Cardiac muscle cell (in vitro differentiated cells and primary cell): ENCODE data around the gene CACNG4. TPM values are rescaled to one million over a fixed set of nuclear protein-coding genes. Genes with fewer than 3 reads are reported as not detected.

Source experiments
- DNase-seq, 2 donors: peaks; one replicate each; pipeline versions ENCODE4 v3.0.0 to v3.0.0-alpha.2; 2010 to 2017; ENCODE audit warnings: low read depth in 1 of 2, low spot score in 1 of 2
- H3K27ac ChIP-seq: fragments of 200-600 bp; sonication (generic); 2 replicates; pipeline ENCODE4 v1.5.1; 2016
- H3K27me3 ChIP-seq: fragments of 200-600 bp; sonication (generic); 2 replicates; pipeline ENCODE4 v1.6.0; 2016; ENCODE audit warnings: control low read depth
- H3K36me3 ChIP-seq: fragments of 200-600 bp; sonication (generic); 2 replicates; pipeline ENCODE4 v1.5.1; 2016; ENCODE audit warnings: control low read depth
- H3K4me1 ChIP-seq: fragments of 200-600 bp; sonication (generic); 2 replicates; pipeline ENCODE4 v1.8.1; 2017; ENCODE audit warnings: low read depth, mild to moderate bottlenecking, mixed run types
- H3K4me3 ChIP-seq: fragments of 200-600 bp; sonication (generic); 2 replicates; pipeline ENCODE4 v1.5.1; 2016; ENCODE audit warnings: mild to moderate bottlenecking
- H3K9me3 ChIP-seq: fragments of 200-600 bp; sonication (generic); 2 replicates; pipeline ENCODE4 v1.5.1; 2017; ENCODE audit warnings: low read depth, mild to moderate bottlenecking, control low read depth
- CTCF ChIP-seq: IDR thresholded peaks from 2 replicates; pipeline ENCODE4 v1.5.1; 2012; ENCODE audit warnings: low read depth, mild to moderate bottlenecking, low read length
- polyA plus RNA-seq: library from polyadenylated mRNA; unstranded; fragments of >200 nt; fragmentation: Nextera tagmentation; extraction: Ambion mirVana; gene quantifications from 2 replicates; pipeline ENCODE4 v1.2.1, GENCODE V29; 2016
- total RNA-seq: library from RNA; depleted of rRNA; stranded (reverse); fragments of >200 nt; gene quantifications from 2 replicates; pipeline ENCODE4 v1.2.3, GENCODE V29; 2016

Gene CACNG4
- total and polyA plus RNA-seq, 2 experiments from 2014 or later: 1.2 TPM

DNA sequence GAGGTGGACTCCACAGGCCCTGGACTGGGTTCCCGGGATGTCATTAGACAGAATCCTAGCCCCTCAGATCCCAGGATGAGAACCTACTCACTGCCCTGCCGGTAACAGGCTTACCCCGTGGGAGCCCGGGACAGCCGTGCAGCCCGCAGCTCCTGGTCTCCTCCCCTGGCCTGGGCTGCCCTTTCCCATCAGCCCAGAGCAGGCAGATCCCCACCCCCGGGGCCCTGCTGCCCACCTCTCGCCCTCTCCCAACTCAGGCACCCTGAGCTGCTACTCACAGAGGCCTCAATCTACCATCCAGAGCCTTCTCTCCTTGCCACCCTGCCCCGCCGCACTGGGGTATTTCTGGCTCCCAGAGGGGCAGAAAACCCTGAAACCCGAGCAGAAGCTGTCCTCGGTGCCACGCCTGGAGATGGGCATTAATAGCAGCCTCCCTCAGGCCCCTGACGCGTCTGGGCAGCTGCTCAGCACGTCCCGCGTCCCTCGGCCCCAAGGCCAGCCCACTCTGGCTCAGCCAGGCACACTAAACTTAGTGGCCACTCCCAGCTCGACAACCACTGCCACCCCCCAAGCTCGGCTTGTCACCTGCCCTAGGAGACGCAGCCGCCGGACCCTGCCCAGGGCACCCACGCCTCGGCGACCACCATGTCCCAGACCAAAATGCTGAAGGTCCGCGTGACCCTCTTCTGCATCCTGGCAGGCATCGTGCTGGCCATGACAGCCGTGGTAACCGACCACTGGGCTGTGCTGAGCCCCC, 79.7 kb downstream of the CACNG4 start, which contains the start of gene CACNG1:
CACNG1 (plus strand) TSS at position 539 of the 757 bp plus-strand sequence; CDS start at position 646, 107 bp downstream.
- TF ChIP-seq CTCF: no peak
- H3K4me3 ChIP-seq: no peak within 1 kb of the TSS
- no peak within 1 kb of the TSS for H3K27ac ChIP-seq
- H3K27me3 ChIP-seq: no peaks in the 10 kb centered on the region
- DNase-seq: no peak
- no peaks in the 10 kb centered on the region for H3K4me1 ChIP-seq
- no peaks in the 10 kb centered on the region for H3K36me3 ChIP-seq
- H3K9me3 ChIP-seq: no peaks in the 10 kb centered on the region

DNA sequence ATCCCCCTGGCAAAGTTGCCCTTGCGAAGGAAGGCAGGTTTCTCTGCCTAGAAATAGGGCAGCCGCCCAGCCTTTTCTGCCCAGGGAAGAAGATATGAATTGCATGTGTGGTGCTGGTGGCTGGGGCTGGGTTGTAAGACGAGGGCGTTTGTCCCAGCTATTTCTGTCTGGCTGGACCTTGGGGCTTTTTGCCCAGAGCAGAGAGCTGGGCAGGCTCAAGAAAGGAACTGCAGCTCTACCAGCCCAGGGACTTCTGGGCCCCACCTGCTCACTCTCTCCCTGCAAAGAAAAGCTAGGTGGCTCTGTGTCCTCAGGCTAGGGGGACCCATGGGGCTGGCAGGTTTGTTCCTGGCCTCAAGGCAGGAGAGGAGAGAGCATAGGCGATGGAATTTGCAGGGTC, 80.4 kb downstream of the CACNG4 start:
- Histone ChIP-seq H3K4me3 (no peak overlapping the region), H3K27ac (no peak overlapping the region), H3K36me3 (no peaks in the 10 kb centered on the region), H3K4me1 (no peaks in the 10 kb centered on the region), H3K9me3 (no peaks in the 10 kb centered on the region), H3K27me3 (no peaks in the 10 kb centered on the region)
- no peak for TF ChIP-seq CTCF
- no peak for DNase-seq

GRCh38 chr17:67046398-67046797, 81.9 kb downstream of the CACNG4 start:
- TF ChIP-seq CTCF: no peak
- no peaks in the 10 kb centered on the region for H3K27me3 ChIP-seq

GRCh38 chr17:67047382-67047781, 82.9 kb downstream of the CACNG4 start:
- Histone ChIP-seq H3K36me3 (no peaks in the 10 kb centered on the region), H3K4me1 (no peaks in the 10 kb centered on the region)

More at GRCh38 chr17:67046398-67046797, 81.9 kb downstream of the CACNG4 start:
- Histone ChIP-seq H3K4me1 (no peaks in the 10 kb centered on the region), H3K27ac (no peak overlapping the region), H3K4me3 (no peak overlapping the region), H3K9me3 (no peaks in the 10 kb centered on the region), H3K36me3 (no peaks in the 10 kb centered on the region)
- DNase-seq: no peak

DNA sequence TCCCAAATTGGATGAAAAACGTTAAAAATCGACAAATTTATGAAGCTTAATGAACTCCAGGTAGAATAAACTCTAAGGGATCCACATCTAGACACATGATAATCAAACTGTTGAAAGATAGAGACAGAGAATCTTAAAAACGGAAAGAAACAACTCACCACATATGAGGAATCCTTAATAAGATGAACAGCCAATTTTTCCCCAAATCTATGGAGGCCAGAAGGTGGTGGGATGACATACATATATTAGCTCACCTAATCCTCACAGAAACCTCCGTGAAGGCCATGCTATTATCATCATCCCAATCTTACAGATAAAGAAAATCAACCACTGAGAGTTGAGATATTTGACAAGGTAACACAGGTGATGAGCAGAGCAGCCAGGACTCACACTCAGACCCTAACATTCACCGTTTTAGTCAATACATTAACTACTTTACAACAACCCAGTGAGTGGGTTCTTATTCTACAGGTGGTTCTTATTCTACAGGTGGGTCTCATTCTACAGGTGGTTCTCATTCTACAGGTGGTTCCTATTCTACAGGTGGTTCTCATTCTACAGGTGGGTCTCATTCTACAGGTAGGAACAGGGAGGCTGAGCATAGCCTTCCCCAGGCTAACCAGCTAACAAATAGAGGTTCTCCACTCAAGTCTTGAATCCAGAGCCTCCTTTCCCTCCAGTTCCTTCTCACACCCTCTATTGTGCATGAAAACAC, 84.7 kb downstream of the CACNG4 start:
- no peaks in the 10 kb centered on the region for H3K27me3 ChIP-seq
- H3K36me3 ChIP-seq: no peaks in the 10 kb centered on the region
- DNase-seq: no peak
- no peak overlapping the region for H3K4me3 ChIP-seq
- H3K4me1 ChIP-seq: no peaks in the 10 kb centered on the region
- H3K27ac ChIP-seq: no peak overlapping the region
- TF ChIP-seq CTCF: no peak
- no peaks in the 10 kb centered on the region for H3K9me3 ChIP-seq

More at GRCh38 chr17:67047382-67047781, 82.9 kb downstream of the CACNG4 start:
- TF ChIP-seq CTCF: no peak
- H3K4me3 ChIP-seq: no peak overlapping the region
- no peaks in the 10 kb centered on the region for H3K9me3 ChIP-seq
- no peak overlapping the region for H3K27ac ChIP-seq
- no peaks in the 10 kb centered on the region for H3K27me3 ChIP-seq
- DNase-seq: no peak
